Measurements from ENCODE around the gene CEP68.
"Not testable (repeated sequence)": the region's sequence is repeated elsewhere in the genome, so short reads cannot be mapped to it uniquely, and the experiment has no call there.

The CEP68 gene

DNA sequence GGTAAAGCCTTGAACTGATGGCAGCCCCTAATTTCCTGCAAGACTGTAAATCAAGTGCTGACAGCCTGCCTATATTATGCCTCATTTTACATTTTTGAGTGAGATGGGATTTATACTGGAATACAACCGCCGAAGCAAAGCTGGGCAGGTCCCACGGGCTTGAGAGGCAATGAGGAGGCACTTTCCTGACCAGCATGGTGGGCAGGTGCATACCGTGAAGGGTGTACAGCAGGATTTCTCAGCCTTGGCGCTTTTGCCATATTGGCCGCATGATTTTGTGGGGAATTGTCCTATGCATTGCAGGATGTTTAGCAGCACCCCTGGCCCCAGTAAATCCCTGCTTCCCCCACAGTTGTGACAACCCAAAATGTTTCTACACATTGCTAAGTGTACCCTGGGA lies 22.8 kb downstream of the CEP68 start:
- no peak for DNase-seq (ENCODE audit: low read depth)

DNA sequence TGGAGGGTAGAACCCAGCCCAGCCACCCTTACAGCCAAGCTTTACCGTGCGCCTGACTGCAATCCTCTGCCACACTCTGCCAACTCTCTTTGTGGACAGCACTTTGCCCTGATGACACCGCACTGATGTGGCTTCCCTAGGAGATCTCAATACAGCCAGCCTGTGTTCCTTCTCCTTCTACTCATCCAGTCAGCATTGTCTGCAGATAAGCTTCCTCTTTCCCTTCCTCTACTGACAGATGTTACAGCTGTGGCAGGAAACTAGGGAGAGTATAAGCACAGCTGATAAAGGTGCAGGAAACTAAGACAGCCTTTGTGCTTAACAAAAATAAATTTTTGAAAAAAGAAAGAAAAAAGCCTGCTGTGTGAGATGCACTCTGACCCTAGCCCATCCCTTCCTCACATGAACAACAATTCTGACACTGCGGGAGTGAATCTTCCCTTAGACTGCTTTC lies 25.0 kb downstream of the CEP68 start:
- DNase-seq (ENCODE audit: low read depth) = no peak

DNA sequence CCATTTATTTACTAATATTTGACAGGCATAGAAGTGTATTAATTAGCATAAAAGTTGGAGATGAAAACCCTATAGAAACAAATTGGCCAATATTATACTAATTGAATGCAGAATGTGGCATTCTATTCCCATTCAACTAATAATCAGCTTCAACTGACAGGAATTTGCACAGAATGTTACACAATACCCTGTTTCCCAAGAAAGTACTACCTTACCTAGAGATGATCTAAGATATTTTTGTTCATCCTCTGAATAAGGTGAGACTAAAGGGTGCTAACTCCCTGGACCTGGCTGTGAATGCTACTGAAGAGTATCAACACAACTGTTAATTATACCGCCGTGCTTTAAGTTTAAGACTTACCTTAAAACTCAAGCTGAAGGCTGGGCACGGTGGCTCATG lies 28.9 kb downstream of the CEP68 start:
- no peak for DNase-seq (ENCODE audit: low read depth)

DNA sequence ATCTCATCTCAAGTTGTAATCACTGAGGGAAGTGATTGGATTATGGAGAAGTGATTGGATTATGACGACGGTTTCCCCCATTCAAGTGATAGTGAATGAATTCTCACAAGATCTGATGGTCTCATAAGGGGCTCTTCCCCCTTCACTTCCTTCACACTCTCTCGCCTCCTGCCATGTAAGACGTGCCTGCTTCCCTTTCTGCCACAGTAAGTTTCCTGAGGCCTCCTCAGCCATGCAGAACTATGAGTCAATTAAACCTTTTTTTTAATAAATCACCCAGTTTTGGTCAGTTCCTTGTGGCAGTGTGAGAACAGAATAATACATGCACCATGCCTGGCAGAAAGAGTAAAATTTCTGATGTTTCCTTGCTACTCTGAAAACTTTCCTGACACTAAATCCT lies 36.6 kb downstream of the CEP68 start:
- no peak for DNase-seq (ENCODE audit: low read depth)

DNA sequence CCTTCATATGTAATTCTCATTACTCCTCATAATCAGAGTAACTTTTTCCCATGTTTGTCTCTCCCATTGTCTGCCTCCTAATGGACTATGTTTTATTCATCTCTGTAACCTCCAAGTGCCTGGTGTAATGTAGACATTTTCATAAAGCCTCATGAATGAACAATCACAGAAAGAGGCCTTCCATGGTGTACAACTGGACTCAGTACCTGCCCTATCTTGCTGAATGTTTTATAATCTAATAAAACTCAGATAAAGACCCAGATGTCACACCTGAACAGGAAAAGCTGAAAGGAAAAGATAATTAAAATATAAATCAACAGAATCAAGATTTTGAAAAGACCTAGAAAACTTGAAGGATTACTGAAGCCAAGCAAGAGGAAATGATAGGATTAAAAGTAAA lies 37.0 kb downstream of the CEP68 start:
- DNase-seq (ENCODE audit: low read depth) = no peak

DNA sequence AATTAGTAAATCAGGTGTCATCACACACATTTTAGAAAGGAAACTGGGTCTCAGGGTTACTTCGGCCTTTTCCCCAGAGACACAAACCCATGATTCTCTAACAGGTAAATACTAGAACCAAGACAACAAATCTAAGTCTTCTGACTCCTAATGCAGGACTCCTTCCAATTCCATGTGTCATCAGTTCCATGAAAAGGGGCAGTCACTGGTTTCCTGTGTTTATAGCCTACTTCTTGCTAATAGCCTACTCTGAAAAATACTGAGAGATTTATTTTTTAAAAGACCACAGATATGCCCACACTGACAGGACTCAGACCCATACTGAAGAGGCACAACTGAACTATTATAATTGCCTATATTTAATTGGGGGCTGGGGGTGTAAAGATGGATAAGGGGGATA lies 40.7 kb downstream of the CEP68 start:
- DNase-seq (ENCODE audit: low read depth) = no peak

DNA sequence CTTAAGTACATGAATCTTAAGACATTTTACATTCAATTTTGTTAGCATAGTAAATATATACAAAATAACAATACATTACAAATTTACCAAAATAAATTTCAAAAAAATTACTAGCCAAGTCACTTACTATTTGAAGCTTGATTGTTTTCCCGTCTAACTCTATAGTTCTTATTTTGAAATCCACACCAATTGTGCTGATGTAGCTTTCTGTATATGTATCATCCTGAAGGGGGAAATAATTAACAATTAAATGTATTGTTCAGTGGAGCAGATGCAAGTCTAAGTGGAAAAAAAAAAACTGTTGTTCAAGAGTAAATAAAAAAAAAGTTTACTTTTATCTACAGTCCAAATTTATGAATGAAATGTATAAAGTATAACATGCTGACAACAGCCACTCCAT lies 41.6 kb downstream of the CEP68 start:
- DNase-seq (ENCODE audit: low read depth) = no peak

DNA sequence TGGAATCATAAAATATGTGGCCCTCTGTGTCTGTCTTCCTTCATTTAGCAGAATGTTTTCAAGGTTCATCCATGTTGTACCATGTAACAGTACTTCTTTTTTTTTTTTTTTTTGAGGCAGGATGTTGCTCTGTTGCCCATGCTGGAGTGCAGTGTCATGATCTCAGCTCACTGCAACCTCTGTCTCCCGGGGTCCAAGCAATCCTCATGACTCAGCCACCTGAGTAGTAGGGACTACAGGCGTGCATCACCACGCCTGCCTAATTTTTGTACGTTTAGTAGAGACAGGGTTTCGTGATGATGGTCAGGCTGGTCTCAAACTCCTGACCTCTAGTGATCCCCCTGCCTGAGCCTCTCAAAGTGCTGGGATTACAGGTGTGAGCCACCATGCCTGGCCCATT lies 42.5 kb downstream of the CEP68 start:
- no peak for DNase-seq (ENCODE audit: low read depth)

DNA sequence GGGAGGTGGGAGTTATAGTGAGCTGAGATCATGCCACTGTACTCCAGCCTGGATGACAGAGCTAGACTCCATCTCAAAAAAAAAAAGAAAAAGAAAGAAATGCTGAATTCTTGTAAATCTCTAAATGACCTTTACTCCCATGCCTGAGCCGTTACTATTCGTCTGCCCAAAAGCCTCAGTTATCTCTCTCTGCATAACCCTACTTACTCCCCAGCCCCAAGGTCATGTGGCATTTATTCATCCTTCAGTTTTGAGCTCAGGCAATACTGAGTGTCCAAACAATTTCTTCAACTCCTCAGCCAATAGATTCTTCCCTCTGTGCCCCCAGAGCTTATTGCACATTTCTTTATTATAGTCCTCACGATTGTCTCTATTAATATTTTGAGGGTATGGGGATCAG lies 44.9 kb downstream of the CEP68 start:
- no peak for DNase-seq (ENCODE audit: low read depth)

DNA sequence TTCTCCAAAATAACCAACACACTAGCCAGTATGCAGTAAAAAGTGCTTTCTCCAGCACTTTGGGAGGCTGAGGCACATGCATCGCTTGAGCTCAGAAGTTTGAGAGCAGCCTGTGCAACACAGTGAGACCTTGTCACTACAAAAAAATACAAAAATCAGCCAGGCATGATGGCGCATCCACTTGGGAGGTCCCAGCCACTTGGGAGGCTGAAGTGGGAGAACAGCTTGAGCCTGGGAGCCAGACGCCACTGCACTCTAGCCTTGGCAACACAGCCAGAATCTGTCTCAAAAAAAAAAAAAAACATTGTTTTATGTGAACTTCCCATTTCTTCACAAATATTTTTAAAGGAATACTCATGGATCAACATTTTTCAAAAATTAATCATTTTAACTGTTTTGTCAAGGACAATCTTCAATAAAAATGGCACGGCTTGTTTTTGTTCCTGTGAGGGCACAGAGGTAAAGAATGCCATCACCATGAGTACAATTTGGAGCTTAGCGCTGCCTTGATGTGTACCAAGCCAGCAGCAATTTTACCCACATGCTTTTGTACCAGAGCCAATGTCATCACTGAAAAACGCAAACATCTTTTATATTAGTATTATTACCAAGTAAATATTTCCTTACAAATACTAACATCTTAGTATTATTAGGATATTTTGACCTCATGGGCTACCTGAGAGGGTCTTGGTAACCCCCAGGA lies 46.9 kb downstream of the CEP68 start:
- DNase-seq (ENCODE audit: low read depth) = no peak

DNA sequence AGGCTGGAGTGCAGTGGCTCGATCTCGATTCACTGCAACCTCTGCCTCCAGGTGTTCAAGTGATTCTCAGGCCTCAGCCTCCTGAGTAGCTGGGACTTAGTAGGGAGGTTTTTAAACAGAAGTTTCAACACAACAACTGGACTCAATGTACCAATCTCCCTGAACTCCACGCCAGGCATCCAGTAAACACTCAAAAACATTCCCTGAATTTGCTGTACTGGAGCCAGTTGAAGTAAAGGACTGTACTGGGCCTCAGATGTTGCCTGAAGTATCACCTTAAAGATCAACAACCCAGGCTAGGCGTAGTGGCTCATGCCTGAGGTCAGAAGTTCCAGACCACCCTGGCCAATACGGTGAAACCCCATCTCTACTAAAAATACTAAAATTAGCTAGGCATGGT lies 51.3 kb downstream of the CEP68 start:
- no peak for DNase-seq (ENCODE audit: low read depth)

DNA sequence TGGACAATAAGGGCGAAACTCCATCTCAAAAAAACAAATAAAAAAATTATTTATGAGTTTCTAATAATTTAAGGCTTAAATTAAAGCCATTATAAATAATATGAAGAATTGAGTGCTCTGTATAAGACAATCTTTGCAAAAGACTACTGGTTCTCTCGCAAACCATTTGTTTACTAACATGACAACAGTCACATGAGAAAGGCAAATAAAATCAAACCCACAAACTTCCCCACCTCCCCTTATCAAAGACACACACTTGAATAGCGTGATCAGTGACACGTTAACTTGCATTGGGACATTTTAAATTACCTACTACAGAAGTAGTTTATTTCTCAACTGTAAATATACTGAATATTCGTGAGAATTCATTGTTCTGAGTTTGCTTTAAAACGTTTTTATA lies 52.6 kb downstream of the CEP68 start:
- DNase-seq (ENCODE audit: low read depth) = no peak

DNA sequence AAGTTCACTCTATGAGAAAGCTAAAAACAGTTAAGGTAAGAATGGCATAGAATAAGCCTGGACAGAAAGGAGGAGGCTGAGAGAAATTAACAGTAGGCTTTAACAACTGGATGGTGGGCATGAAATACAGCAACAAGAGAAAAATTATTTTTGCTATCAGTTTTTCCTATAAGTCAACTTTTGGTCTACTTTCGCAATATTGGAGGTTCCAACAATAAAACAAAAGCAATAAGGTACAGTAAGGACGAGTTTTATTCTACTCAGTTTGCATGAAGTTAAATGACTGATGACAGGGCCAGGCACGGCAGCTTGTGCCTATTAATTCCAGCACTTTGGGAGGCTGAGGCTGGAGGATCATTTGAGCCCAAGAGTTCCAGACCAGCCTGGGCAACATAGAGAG lies 56.4 kb downstream of the CEP68 start:
- DNase-seq (ENCODE audit: low read depth) = no peak

DNA sequence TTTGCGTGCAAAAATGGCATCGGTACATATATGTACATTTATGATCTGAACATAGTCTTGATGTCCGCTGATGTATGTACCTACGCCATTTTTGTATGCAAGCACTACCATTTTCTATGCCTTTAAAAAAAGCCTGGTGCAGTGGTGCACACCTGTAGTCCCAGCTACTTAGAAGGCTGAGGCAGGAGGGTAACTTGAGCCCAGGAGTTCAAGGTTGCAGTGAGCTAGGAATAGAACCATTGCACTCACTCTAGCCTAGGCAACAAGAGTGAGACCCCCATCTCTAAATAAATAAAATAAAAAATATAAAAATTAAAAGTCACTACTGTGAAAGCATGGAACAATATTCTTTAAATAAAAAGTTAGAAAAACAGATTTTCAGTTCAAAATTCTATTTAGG lies 57.0 kb downstream of the CEP68 start:
- no peak for DNase-seq (ENCODE audit: low read depth)

DNA sequence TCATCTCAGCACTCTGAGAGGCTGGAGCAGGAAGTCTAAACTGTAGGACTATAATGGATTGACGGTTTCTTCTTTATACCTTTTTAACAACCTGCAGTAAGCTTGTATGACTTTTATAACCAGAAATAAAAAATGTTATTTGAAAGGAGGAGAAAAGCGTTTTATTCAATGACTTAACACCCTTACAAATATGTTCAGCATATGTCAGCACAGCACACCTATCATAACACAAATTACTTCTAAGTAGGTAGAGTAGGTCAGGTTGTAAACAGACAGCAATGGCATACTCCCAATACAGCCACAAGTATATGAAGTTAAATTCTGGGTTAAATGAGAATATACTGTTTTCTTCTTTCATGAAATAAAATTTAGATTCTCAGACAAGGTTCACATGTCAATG lies 57.6 kb downstream of the CEP68 start:
- DNase-seq (ENCODE audit: low read depth) = no peak

DNA sequence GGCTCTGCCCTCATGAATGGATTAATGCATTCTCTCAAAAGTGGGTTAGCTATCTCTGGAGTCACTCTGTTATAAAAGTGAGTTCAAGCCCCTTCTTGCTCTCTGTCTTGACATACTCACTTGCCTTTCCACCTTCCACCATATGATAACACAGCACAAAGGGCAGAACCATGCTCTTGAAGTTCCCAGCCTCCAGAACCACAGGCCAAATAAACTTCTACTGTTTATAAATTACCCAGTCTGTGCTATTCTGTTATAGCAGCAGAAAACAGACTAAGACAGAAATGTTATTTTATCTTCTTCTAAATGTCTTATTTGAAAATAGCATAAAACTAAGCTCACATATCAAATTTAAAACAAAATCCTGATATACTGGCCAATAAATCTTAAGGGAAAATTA lies 58.7 kb downstream of the CEP68 start:
- no peak for DNase-seq (ENCODE audit: low read depth)

DNA sequence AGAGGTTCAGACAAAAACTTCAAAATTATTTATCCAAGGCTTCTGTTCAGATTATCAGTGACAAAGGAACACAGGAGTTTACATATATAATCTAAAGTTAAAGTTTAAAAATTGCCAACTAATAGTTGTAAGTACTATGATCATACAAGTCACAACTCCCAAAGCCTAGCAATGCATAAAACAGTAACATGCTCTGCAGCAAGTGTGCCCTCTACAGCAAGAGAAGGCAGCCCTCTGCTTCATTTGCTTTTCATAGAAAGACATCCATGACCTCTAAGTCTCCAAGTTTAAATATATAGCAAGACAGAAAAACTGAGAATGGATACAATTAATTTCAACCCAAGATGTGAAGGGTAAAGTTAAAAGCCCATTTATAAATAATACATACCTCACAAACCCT lies 60.4 kb downstream of the CEP68 start:
- DNase-seq (ENCODE audit: low read depth) = no peak

DNA sequence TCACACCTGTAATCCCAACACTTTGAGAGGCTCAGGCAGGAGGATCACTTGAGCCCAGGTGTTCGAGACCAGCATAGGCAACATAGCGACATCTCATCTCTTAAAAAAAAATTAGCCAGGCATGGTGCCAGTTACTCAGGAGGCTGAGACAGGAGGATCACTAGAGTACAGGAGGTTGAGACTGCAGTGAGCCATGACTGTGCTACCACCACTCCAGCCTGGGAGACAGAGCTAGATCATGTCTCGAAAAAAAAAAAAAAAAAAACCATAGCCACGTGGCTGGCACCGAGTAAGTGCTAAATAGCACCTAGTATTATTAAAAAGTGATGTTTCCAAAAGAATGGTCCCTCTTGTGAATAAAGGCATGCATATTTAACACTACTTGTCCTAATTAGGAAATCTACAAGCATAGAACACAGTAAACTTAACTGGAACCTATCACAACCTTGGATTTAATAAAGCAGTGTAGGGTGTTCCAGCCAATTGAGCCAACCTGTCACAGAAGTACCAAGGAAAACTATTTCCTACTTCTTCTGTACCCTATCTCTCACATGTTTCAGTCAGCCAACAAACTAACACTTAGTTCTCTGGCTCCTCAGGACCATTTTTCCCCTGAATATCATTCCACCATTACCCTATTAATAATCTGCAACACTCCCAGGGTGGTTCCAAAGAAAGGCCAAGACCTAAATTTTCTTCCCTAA lies 64.9 kb downstream of the CEP68 start:
- DNase-seq (ENCODE audit: low read depth) = no peak

DNA sequence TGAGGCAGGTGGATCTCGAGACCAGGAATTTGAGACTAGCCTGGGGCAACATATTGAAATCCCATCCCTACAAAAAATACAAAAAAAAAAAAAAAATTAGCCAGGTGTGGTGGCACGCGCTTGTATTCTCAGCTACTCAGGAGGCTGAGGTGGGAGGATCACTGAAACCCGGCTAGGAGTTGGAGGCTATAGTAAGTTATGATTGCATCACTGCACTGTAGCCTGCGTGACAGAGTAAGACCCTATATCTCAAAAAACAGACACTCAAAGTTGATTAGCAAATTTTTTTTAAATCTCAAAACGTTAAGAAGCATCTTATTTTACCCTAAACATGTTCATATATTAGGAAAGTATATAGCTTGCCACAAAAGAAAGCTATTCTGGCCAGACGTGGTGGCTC lies 66.1 kb downstream of the CEP68 start:
- no peak for DNase-seq (ENCODE audit: low read depth)

DNA sequence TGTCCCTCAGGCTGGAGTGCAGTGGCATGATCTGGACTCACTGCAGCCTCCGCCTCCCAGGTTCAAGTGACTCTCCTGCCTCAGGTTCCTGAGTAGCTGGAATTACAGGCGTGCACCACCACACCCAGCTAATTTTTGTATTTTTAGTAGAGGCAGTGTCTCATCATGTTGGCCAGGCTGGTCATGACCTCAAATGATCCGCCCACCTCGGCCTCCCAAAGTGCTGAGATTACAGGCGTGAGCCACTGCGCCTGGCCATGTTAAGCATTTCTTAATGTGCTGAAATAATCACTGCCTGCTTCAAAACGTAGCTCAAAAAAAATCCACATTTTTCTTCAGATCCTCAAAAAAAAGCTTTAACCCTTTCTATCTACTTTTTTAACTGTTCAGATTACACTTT lies 69.2 kb downstream of the CEP68 start:
- not testable (repeated sequence) for DNase-seq (ENCODE audit: low read depth)

DNA sequence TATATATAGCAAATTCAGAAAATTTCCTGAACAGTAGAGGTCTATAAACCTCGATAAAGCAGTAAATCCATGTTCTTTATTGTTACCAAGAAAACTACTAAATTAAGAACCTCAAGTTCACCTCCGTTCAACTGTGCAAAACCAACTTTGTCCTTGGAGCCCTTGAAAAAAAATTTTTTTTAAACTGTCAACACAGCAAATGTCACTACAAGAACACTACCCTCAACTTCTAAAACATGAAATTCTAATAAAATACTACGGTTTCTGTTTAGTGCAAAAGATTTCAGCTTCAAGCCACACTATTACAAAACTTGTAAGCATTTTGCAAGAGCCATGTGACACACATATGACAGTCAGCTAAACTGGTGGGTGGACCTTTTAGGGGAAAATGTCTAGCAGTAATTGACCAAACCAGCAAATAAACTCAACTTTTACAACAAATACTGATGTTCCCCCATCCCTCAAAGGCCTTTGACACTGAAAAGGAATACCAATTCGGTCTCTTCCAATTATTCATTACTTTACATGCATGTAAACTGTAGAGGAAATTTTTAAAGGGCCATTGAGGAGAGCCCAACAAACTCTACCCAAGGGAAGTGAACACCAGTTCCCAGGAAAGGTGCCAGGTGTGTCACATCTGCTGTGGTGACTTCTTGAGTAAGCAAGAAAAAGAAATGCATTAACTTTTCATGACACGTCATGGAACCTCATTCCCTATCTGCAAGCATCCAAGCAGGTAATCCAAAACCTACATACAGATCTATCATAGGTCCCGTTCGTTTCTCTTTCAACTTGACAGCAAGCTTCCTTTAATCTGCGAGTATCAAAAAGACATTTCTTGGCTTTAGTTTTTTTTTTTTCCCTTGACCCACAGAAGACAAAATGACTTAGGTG lies 72.3 kb downstream of the CEP68 start:
- no peak for DNase-seq (ENCODE audit: low read depth)

DNA sequence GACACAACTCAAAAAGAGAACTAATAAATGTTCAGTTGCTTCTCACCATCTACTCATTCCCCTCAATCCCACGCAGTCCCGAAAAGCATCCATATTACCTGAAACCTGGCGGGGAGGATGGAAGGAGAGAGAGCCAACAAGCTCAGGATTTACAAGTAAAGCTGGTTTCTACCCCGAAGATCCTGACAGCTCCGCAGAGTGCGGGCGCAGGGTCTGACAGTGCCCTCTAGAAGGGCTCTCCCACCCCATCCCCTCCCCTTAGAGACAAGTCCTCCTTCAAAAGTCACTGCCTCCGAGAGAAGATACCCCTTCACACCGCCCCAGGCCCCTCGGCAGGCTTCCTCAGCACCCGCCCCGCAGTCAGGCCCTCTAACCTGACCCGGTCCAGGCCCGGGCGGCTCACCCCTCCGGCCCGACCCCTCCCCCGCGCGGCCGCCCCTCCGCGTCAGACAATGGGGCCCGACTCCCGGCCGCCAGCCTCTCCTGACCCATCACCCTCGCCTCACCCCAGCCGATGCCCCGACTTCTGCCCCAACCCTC lies 73.1 kb downstream of the CEP68 start:
- no peak for DNase-seq (ENCODE audit: low read depth)

Data from stromal cell of bone marrow (primary cell).